Right hindlimb (tissue), 1 donor: Measurements from ENCODE around the gene LRRC74B.
"Not testable (repeated sequence)": the region's sequence is repeated elsewhere in the genome, so short reads cannot be mapped to it uniquely, and the experiment has no call there.

Experiments
- DNase-seq: peaks from one replicate; pipeline ENCODE4 v3.0.0-alpha.2; 2018

Gene LRRC74B

DNA sequence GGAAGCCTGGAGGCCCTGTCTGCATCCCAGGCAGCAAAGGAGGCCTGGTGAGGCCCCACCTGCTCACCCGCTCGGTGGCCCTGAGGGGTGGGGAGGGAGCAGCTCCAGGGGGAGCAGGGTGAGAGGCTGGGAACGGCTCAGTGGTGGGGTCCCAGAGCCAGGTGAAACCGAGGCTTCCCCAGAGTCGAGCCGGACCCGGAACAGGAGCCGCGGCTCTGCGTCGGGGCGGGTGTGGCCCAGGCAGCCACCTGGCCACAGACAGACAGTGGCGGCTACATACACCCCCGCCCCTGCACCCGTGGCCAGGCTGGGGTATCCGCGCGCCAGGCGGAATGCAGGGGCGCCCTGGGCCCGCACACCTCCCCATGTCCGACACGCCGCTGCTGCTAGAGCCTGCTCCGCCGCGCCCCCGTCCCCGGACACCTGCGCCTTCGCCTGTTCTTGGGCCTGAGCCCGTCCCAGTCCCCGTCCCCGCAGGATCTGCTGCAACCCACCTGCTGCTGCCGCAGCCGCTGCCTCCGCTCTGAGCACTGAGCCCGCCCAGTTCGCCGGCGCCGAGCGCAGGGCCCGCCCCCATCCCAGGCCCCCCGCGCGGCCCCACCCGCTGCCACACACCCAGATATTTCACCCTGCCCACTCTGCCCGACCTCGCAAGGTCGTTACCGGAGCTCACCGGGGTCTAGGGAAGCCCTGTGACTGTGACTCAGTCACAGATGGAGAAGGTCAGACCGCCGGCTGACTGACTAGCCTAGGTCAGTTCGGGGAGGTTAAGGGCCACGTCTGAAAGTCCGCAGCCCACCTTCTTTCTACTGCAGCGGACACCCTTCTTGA is 13.5 kb upstream of the LRRC74B start, which contains the start of gene SLC7A4:
Gene SLC7A4, minus strand, starts transcription at position 525 of the 831 bp plus-strand sequence. CDS start 749 bp downstream, outside the sequence.
- peak; percentile 52 for DNase-seq

DNA sequence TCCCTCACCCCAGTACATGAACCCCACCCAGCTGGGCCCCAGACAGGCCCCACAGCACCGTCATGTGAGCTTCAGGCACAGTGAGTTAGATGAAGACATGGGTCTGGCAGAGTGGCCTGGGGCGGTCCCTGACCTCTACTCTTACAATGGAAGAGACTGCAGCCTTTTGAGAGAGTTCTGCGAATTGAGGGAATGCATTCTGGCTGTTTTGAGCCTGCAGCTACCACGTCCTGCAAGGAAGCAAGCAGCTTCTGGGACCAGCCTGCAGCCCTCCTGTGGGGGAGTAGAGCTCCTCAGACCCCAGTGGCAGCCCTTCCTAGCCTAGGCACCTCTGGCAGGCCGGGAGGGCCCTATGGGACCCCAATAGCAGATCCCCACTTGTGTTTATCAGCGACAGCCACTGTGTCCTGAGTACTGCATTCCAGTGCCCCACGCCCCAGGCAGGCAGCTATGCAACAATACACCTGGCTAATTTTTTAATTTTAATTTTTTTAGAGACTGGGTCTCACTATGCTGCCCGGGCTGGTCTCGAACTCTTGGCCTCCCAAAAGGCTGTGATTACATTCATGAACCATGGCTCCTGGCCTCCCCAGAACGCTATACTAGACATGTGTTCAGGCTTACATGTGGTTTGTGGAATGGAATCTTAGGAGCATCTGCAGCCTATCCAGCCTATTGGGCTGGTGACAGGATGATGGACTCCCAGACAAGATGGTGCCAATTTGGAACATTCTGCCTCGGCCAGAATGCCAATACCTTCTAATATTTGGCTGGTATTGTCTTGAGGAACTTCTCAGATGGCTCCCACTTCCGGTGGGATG is 12.7 kb upstream of the LRRC74B start:
- DNase-seq: no peak

DNA sequence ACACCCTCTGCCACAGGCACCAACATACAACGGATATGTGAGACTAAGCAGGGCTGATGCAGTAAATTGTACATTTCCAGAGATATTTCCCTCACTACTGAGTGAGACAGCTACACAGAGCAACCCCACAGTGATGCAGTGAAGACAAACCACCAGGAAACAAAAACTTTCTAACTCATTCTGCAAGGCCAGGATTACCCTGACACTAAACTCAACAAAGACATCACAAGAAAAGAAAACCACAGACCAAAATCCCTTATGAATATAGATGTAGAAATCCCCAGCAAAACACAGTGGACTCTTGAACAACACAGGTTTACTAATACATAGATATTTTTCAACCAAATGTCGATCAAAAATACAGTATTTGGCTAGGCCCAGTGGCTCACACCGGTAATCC is 11.9 kb upstream of the LRRC74B start:
- DNase-seq: no peak

DNA sequence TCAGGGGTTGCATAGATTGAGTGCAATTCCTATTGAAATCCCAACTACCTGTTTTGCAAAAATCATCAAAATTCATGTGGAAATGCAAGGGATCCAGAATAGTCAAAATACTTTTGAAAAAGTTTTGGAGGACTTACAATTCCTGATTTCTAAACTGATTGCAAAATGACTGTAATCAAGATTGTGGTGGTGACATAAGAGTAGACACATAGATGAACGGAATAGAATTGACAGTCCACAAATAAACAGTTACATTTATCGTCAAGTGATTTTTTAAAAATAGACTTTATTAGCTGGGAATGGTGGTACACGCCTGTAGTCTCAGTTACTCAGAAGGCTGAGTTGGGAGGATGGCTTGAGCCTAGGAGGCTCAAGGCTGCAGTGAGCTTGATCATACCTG is 10.8 kb upstream of the LRRC74B start:
- no peak for DNase-seq

DNA sequence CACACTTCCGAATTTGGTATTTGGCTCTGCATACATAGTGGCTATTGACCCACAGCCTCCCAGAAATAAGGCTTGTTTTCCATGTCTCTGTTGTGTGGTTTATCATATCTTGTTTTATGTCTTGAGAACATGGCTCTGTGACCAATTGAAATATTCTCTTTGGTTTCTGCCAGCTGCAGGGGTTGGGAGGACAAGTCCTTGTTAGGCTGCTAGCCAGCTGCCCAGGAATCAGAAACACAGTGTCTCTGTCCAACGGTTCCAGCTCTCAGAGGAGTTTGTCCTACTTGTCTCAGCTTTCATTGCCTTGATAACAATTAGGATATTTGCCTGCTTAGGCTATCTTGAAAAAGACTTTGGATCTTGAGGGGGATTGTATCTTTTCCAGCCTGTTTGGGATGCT is 7.3 kb upstream of the LRRC74B start:
- peak; percentile 45 for DNase-seq

DNA sequence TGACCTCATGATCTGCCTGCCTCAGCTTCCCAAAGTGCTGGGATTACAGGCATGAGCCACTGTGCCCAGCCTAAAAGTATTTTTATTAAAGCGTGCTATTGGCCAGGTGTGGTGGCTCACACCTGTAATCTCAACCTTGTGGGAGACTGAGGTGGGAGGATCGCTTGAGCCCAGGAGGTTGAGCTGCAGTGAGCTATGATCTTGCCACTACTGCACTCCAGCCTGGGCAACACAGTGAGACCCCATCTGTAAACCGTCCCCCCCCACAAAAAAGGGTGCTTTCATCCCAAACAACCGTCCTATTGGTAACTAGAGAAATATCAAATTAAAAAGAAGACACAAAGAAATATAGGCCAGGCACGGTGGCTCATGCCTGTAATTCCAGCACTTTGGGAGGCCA is 6.6 kb upstream of the LRRC74B start:
- DNase-seq: not testable (repeated sequence)

DNA sequence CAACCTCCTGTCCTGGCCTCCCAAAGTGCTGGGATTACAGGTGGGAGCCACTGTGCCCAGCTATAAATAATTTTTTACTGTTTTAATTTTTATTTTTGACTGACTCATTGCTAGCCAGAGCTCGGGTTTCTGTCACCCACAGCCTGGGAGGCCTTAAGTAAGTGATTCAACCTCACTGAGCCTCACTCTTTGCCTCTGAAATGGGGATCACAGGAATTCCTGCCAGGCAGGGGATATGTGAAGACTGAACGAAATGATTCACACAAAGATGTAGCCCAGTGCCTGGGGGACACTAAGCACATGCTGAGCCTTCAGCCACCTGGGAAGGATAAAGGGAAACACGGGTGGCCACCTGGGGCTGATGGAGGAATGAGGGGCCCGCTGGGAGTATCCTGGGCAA is 3.8 kb upstream of the LRRC74B start:
- DNase-seq: no peak

DNA sequence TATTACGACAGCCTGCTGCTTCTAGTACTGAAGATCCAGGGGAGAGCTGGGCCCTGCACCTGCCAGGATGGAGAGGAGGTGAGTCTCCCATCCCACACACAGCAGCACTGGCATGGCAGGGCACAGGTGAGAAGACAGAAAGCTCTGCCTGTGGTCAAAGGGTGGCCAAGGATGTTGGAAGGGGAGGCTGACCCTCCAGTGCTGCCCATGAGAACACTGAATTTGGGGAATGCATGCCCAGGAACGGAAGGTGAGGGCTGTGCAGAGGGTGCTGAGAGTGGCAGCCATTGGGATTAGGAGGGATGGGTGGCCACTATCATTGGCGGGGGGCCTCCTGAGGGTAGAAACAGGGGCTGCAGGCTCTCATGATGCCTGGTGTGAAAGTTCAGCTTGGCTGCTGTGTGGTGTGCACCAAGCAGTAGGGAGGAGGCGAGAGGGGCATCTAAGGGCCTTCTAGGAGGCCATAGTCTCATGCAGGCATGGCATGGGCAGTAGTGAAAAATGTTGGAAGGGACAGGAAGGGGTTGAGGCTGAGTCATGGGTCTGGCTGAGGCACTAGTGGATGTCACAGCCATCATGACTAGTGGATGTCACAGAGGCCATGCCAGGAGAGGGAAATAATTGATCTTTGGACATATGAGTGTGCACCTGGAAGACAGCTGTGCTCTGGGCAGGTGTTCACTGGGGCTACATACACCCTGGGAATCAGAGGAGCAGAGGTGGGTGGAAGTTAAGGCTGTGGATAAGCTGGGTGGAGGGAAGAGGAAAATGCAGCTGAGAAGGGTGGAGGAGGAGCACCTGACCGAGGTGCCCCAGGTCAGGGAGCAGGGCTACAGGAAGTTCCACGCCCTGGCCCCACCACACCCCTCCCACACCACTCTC is 2.5 kb upstream of the LRRC74B start:
- no peak for DNase-seq

DNA sequence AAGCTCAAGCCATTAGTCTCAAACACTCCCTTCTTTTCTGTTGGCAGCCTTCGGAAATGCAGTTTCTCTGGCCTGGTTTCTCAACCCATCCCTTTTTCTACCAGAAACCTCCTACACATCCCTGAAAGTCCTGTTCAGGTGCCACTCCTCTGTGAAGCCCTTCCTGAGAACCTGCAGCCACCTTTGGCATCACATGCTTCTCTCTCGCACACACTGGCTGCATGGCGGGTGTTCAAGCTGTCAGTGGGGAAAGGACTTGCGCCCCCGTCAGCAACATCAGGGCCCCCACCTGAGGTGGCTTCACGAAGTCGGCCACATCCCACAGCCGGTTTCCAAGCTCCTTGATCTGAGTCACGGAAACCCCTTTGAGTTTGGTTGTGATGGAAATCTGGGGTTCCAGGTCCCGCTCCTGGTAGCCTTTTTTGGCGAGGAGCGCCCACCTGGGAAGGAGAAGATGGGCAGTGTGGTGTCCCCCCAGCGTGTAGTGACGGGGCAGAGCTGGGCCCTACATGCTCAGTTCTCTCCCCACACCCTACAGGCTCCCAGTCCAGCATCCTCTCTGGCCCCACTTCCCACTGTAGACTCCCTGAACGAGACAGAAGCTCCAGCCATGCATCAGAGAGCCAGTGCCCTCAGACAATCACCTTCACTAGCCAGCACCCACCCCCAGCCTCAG is 1.7 kb upstream of the LRRC74B start:
- no peak for DNase-seq

DNA sequence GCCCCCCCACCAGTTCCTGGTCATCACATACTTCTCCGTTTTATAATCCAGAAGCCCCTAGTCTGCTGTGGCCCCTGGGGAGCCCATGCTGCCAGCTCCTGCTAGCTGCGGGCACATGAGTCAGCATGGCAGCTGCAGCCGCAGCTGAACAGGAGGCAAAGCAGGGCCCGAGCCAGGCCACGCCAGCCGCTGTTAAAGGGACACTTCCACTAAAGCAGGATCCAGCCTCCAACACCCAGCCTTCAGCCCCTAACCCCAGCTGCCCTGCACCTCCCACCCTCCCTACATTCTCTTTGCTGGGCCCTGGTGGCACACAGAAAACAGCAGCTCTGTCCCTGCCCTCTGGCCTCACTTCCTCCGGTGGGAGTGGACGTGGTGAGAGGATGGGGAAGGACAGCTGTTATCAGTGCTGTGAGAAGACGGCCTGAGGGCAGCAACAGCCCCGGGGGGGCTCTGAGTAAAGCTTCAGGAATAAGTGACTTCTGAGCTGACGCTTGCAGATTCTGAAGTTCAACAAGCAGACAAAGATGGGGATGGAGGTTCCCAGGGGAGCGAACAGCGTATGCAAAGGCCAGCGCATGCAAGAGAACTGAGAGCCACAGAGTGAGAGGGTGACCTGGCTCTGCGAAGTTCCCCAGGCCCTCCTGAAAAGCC is 688 bp upstream of the LRRC74B start:
- peak; percentile 76 for DNase-seq

DNA sequence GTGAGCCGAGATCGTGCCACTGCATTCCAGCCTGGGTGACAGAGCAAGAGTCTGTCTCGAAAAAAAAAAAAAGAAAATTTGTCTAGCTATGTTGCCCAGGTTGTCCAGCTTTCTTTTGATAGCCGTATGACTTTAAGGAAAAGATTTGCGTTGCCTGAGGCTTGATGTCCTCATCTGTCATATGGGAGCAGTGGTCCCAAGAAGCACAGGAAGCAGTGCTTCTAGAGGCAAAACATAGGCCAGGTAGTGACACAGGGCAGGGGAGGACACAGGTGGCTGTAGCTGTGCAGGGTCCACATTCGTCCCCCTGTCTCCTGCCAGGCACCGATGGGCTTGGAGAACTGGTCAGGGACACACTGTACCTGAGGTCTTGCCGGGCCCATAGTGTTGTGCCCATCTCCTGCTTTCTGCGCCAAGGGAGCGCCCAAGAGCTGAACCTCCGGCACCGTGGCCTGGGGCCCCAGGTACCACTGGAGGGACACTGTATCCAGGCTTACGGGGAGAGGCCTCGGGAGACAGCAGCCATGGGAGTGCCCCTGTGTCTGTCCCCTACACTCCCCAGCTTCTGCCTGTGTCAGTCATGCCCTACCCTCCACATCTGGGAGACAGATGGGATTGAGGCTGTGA is 1.4 kb downstream of the LRRC74B start:
- DNase-seq: no peak

DNA sequence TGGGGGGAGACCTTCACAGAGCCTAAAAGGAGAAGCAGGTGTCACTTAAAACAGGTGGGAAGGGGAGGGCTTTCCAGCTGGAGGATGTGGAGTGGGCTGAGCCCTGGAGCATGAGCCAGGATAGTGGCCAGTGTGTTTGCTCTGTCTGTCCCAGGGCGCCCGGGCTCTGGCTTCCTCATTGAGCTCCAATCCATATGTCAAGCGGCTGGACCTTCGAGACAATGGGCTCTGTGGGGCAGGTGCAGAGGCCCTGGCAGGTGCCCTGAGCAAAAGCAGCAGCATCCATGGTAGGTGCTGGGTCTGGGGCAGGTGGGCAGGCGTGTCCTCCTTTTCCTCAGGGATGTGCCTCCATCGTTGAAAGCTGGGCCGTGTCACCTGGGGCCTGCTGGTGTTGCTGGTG is 2.0 kb downstream of the LRRC74B start:
- no peak for DNase-seq

DNA sequence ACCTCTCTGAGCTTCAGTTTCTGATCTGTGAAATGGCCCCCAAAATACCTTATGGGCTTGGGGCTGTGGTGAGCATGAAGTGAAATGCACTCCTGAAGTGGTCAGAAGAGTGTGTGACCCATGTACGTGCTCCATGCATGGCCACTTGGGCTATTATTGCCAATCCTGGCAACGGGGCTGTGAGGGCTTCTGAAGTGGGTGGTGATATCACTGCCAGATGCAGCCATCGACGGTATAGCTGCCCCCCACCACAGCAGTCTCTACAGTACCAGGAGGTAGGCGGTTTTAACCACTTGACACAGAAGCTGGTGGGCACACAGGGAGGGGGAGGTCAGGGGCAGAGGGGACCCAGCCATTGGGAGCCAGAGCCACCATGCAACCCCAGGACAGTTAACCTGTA is 2.7 kb downstream of the LRRC74B start:
- DNase-seq: not testable (repeated sequence)

DNA sequence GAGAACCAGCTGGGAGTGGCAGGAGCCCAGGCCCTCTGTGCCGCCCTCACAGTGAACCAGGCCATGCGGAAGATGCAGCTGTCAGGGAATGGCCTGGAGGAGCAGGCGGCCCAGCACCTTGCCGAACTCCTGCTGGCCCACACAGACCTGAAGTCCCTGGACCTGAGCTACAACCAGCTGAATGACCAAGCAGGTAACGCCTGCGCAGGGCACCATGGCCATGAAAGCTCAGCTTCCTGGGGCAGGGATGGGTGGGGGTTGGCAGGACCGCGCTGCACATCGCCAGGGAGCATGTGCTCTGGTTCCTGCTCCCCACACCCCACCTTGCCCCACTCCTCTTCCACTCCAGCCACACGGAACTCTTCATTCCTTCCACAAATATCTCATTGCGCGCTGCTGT is 3.2 kb downstream of the LRRC74B start:
- not testable (repeated sequence) for DNase-seq

DNA sequence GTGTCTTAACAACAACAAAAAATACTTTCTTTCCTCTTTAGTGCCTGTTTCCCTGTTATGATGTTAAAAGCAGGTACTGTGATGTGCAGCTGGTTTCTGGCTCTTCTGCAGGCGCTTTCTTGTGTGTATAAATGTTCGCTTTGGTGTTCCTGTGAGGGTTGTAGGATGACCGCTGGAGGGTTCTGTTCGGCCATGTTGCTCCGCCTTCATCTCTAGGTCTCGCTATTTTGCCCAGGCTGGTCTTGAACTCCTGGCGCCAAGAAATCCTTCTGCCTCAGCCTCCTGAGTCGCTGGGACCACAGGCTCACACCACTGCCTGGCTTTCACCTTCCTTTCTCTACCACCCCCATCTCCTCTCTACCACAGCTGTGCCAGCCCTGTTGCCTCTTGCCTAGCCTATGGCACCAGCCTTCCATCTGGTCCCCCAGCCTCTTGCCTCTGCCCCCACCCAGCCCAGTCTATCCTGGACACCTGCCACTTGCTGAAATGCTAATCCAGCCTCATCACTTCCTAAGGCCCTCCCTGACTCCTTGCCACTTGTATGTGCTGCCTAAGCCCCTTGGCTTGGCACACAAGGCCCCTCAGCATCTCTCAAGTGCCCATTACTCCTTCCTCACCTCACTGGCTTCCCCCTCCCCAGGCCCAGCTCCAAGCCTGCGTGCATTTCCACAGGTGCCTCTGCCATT is 5.5 kb downstream of the LRRC74B start:
- DNase-seq: no peak

DNA sequence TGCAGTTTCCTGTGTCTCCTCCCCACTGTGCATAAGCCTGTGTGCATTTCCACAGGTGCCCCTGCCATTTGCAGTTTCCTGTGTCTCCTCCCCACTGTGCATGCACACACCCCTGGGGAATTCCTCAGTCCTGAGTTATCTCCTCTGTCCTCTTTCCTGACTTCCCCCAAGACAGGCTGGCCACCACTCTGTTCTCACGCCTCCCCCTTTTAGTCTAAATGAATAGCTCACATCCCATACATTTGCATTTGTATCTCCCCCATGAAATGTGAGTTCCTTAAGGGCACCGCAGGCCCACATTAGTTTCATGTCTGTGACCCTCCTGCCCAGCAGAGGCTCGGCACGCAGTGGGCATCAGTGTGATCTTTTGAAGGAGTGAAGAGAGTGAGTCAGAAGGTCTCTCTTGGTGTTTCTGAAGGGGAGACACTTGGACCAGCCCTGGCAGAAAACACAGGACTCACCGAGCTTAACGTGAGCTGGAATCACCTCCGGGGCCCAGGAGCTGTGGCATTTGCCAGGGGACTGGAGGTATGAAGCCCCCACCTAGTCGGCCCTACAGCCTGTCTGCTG is 6.2 kb downstream of the LRRC74B start:
- DNase-seq: no peak

DNA sequence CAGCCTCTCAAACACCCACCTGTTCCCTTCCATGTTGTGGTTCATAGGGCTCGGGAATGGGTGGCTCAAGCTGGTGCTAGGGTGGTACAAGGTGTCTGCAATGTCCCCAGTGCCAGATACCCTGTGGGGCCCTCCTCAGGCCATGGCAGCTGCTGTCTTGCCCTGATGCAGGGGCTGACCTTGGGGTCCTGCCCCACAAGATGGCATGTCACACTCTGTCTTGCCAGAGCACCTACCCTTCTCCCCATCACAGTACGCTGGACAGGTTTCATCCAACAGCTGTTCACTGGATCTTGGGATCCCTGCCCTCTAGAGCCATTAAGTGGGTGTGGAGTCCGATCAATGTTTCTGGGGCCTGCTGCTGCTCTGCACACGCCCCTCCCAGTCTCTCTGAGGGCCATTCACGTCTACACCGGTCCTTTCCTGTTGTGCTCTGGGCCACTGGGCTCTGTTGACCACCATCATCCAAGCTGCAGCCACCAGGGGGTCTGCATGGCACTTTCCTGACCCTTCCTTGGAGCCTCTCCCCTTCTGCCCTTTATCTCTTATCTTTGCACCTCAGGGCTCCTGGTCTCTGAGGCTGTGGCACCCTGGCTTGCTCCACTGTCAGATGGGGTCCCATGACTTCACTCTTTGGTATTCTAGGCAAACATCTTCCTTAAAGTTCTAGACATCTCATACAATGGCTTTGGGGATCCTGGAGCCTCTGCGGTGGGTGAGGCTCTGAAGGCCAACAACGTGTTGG is 7.1 kb downstream of the LRRC74B start:
- no peak for DNase-seq

DNA sequence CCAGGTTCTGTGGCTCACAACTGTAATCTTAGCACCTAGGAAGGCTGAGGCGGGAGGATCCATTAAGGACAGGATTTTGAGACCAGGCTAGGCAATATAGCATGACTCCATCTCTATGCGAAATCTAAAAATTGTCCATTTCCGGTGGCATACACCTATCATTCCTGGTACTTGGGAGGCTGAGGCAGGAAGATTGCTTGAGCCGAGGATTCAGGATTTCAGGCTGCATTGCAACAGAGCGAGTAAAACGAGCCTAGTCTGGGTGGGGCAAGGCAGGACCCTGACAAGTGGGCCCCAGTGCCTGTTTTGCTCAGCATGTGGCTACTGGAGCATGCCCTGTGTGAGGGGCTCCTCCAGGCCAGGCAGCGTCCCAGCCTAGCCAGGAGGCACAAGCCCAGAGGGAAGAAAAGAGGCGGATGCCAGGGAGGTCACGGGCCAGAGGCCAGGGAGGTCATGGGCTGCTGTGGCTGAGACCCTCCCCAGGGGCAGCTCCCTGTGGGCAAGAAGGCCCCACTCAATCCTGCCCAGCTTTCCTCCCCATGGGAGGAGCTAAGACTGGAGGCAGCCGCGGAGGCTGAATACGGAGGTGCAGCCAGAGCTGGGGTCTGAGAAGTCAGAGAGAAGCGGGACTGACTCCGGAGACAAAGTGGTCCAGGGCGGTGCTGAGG is 8.4 kb downstream of the LRRC74B start:
- DNase-seq: no peak
